Lower leg skin (tissue), 4 donors: Measurements from ENCODE around the gene ZNF394. TPM values are rescaled to one million over a fixed set of nuclear protein-coding genes. Genes with fewer than 3 reads are reported as not detected.

Experiments
- total RNA-seq, 4 donors: library from RNA; depleted of rRNA; stranded (reverse); fragments of >200 nt; gene quantifications; one replicate each; pipeline ENCODE4 v1.1.0, GENCODE V29; 2016

The ZNF394 gene
- total RNA-seq, 4 donors from 2014 or later: 26.2 to 55.0 (median 40.5) TPM

Other genes with a start within 250 kb of the ZNF394 start
- gene MYH16, start 227.4 kb downstream of the ZNF394 start, total RNA-seq: not detected
- gene ARPC1A, start 174.4 kb downstream of the ZNF394 start, total RNA-seq: 100 to 1,000 TPM; 108 to 140 (median 123) TPM
- 10 to 100 TPM; 51.4 to 83.1 (median 54.3) TPM for gene ARPC1B, start 125.6 kb downstream of the ZNF394 start, total RNA-seq
- gene PDAP1, start 91.7 kb downstream of the ZNF394 start, total RNA-seq: 10 to 100 TPM; 64.8 to 81.8 (median 73.9) TPM
- gene BUD31, start 91.3 kb downstream of the ZNF394 start, total RNA-seq: 10 to 100 TPM; 48.2 to 71.0 (median 58.5) TPM
- gene PTCD1, start 61.5 kb downstream of the ZNF394 start, total RNA-seq: 10 to 100 TPM in 1 of 4 donors, 1 to 10 TPM in 3; 8.5 to 14.2 (median 9.5) TPM
- gene CPSF4, start 61.3 kb downstream of the ZNF394 start, total RNA-seq: 10 to 100 TPM; 23.7 to 41.6 (median 28.3) TPM
- 100 to 1,000 TPM; 332 to 806 (median 519) TPM for gene ATP5MF, start 34.1 kb downstream of the ZNF394 start, total RNA-seq
- 1 to 10 TPM; 1.9 to 5.3 (median 3.3) TPM for gene ZNF789, start 27.4 kb downstream of the ZNF394 start, total RNA-seq
- gene ZKSCAN5, start 4.4 kb upstream of the ZNF394 start, total RNA-seq: 1 to 10 TPM; 3.9 to 6.7 (median 5.7) TPM
- gene FAM200A, start 51.8 kb upstream of the ZNF394 start, total RNA-seq: 1 to 10 TPM; 4.3 to 8.8 (median 6.5) TPM
- gene ZNF655, start 58.4 kb upstream of the ZNF394 start, total RNA-seq: 100 to 1,000 TPM; 102 to 261 (median 114) TPM
- 1 to 10 TPM; 1.7 to 4.6 (median 2.6) TPM for gene TMEM225B, start 98.0 kb upstream of the ZNF394 start, total RNA-seq
- gene ZSCAN25, start 116.7 kb upstream of the ZNF394 start, total RNA-seq: 10 to 100 TPM; 19.4 to 38.0 (median 23.7) TPM
- 100 to 1,000 TPM in 2 of 4 donors, 10 to 100 TPM in 2; 36.9 to 195 (median 79.4) TPM for gene CYP3A5, start 179.7 kb upstream of the ZNF394 start, total RNA-seq
- under 1 TPM in 2 of 4 donors, not detected in 2; 0.30 to 0.65 TPM for gene CYP3A7, start 234.9 kb upstream of the ZNF394 start, total RNA-seq